ENCODE data around the gene DEFB129.

DNA sequence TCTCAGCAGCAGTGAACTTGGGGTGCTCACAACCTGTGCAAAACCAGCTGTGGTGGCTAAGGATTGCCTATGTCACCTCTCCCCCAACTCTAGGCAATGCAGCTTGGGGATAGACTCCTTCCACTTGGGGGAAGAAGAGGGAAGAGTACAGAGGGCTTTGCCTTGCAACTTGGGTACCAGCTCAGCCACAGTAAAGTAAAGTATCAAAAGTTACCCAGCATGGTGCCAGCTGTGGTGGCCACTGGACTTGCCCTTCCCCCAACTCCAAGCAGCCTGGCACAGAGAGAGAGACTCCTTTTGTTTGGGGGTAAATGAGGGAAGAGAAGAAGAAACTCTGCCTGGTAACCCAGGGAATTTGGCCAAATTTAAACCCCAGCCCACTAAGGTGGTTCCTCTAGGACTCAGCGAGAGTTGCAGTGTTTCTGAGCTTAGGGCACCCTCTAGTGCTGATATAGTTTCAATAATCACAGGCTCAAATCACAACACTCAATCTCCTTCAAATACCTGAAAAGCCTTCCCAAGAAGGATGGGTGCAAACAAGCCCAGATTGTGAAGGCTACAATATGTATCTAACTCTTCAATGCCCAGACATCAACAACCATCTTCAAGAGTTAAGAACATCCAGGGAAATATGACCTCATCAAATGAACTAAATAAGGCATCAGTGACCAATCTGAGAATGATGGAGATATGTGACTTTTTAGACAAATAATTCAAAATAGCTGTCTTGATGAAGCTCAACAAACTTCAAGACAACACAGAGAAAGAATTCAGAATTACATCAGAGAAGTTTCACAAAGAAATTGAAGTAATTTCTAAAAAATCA is 7.6 kb upstream of the DEFB129 start:
- TF ChIP-seq CTCF (IDR thresholded peaks at IDR 0.05) (no peak), EP300 (IDR thresholded peaks at IDR 0.05) (no peak), POLR2A (IDR thresholded peaks at IDR 0.05) (no peak)

Measured in ovary (tissue), 3 donors.